HepG2 (cell line): ENCODE results near the gene IL4I1. TPM values are rescaled to one million over a fixed set of nuclear protein-coding genes. Genes with fewer than 3 reads are reported as not detected.

Experiments
- ARID3A ChIP-seq: IDR thresholded peaks from 2 replicates; pipeline ENCODE4 v1.6.1; 2012; ENCODE audit warnings: low read depth, low read length, improper control_type of control experiment
- HOXA5 ChIP-seq: sonication (generic); formaldehyde crosslinking; IDR thresholded peaks from 2 replicates; pipeline ENCODE4 v1.4.0; 2020; ENCODE audit warnings: missing genetic modification reagents
- KLF12 ChIP-seq: sonication (generic); formaldehyde crosslinking; IDR thresholded peaks from 2 replicates; pipeline ENCODE4 v1.4.0; 2020; ENCODE audit warnings: missing genetic modification reagents, borderline replicate concordance
- KLF15 ChIP-seq: sonication (generic); formaldehyde crosslinking; IDR thresholded peaks from 2 replicates; pipeline ENCODE4 v1.8.1; 2023; ENCODE audit warnings: borderline replicate concordance, mild to moderate bottlenecking, inconsistent platforms, missing genetic modification reagents, mixed read lengths
- MED1 ChIP-seq: sonication (generic); formaldehyde crosslinking; IDR thresholded peaks from 2 replicates; pipeline ENCODE4 v1.4.0; 2020; ENCODE audit warnings: missing genetic modification reagents
- MIER3 ChIP-seq: IDR thresholded peaks from 2 replicates; pipeline ENCODE4 v1.6.1; 2016; ENCODE audit warnings: missing compliant biosample characterization, borderline replicate concordance
- NFIB ChIP-seq: sonication (generic); formaldehyde crosslinking; IDR thresholded peaks from 2 replicates; pipeline ENCODE4 v1.9.0; 2021; ENCODE audit warnings: missing genetic modification reagents, mild to moderate bottlenecking, borderline replicate concordance
- NFYB ChIP-seq: sonication (generic); formaldehyde crosslinking; IDR thresholded peaks from 2 replicates; pipeline ENCODE4 v1.4.0; 2020; ENCODE audit warnings: missing genetic modification reagents
- PHB2 ChIP-seq: fragments of 450-650 bp; IDR thresholded peaks from 2 replicates; pipeline ENCODE4 v1.6.1; 2018; ENCODE audit not compliant: partially characterized antibody
- SYNCRIP ChIP-seq: fragments of 200-400 bp; formaldehyde crosslinking; IDR thresholded peaks from 2 replicates; pipeline ENCODE4 v1.6.1; 2018; ENCODE audit warnings: mild to moderate bottlenecking, low read depth, low read length; ENCODE audit not compliant: insufficient read depth
- TCF7 ChIP-seq: sonication (generic); IDR thresholded peaks from 2 replicates; pipeline ENCODE4 v1.6.1; 2016; ENCODE audit warnings: antibody characterized with exemption, low read depth
- TEAD3 ChIP-seq: optimal IDR thresholded peaks from 2 replicates; pipeline ENCODE3; 2016; ENCODE audit warnings: borderline replicate concordance
- ZFP91 ChIP-seq: sonication (generic); formaldehyde crosslinking; IDR thresholded peaks from 2 replicates; pipeline ENCODE4 v1.9.0; 2022; ENCODE audit warnings: missing genetic modification reagents, mild to moderate bottlenecking, borderline replicate concordance
- ZFX ChIP-seq: sonication (generic); formaldehyde crosslinking; IDR thresholded peaks from 2 replicates; pipeline ENCODE4 v1.4.0; 2020; ENCODE audit warnings: mild to moderate bottlenecking, low read depth, missing genetic modification reagents, moderate library complexity
- ZNF180 ChIP-seq: sonication (generic); formaldehyde crosslinking; IDR thresholded peaks from 2 replicates; pipeline ENCODE4 v1.4.0; 2020; ENCODE audit warnings: low read depth, missing genetic modification reagents, borderline replicate concordance
- ZNF33B ChIP-seq: sonication (generic); formaldehyde crosslinking; IDR thresholded peaks from 2 replicates; pipeline ENCODE4 v1.5.1; 2020; ENCODE audit warnings: mild to moderate bottlenecking, missing genetic modification reagents
- ZNF609 ChIP-seq: sonication (generic); formaldehyde crosslinking; IDR thresholded peaks from 2 replicates; pipeline ENCODE4 v1.4.0; 2020; ENCODE audit warnings: mild to moderate bottlenecking, missing genetic modification reagents, borderline replicate concordance
- ZNF772 ChIP-seq: sonication (generic); formaldehyde crosslinking; IDR thresholded peaks from 2 replicates; pipeline ENCODE4 v1.5.0; 2020; ENCODE audit warnings: mild to moderate bottlenecking, missing genetic modification reagents
- ZNF776 ChIP-seq: sonication (generic); formaldehyde crosslinking; IDR thresholded peaks from 2 replicates; pipeline ENCODE4 v1.4.0; 2020; ENCODE audit warnings: mild to moderate bottlenecking, missing genetic modification reagents
- ZNF878 ChIP-seq: sonication (generic); formaldehyde crosslinking; IDR thresholded peaks from 2 replicates; pipeline ENCODE4 v1.8.1; 2023; ENCODE audit warnings: mild to moderate bottlenecking, missing genetic modification reagents, moderate library complexity
- ZSCAN20 ChIP-seq: sonication (generic); formaldehyde crosslinking; IDR thresholded peaks from 2 replicates; pipeline ENCODE4 v1.4.0; 2020; ENCODE audit warnings: missing genetic modification reagents, mild to moderate bottlenecking, borderline replicate concordance
- polyA plus RNA-seq, 8 experiments: library from polyadenylated mRNA; depleted of rRNA in 3 of 8; stranded (reverse) in 7 of 8; unstranded in 1 of 8; fragments of >200 nt; fragmentation: Illumina TruSeq in 4 of 8; extraction: Trizol in 4 of 8; gene quantifications; 2 replicates each; pipeline versions ENCODE4 v1.2.1 to v1.2.3, GENCODE V29; 2011 to 2016; ENCODE audit warnings: low read depth in 4 of 8, missing spikeins in 1 of 8, mixed read lengths in 1 of 8; ENCODE audit not compliant: insufficient read depth in 1 of 8
- total RNA-seq, 5 experiments: library from RNA; depleted of rRNA; stranded (reverse); fragments of >200 nt; fragmentation: Illumina TruSeq; extraction: Trizol; gene quantifications; 2 replicates each; pipeline ENCODE4 v1.2.3, GENCODE V29; 2016; ENCODE audit warnings: low read depth in 1 of 5

IL4I1 gene
- total and polyA plus RNA-seq, 2 of the 13 experiments (the other 11 are each of a cell fraction or from before 2014, with no cell fraction given), result not detected

DNA sequence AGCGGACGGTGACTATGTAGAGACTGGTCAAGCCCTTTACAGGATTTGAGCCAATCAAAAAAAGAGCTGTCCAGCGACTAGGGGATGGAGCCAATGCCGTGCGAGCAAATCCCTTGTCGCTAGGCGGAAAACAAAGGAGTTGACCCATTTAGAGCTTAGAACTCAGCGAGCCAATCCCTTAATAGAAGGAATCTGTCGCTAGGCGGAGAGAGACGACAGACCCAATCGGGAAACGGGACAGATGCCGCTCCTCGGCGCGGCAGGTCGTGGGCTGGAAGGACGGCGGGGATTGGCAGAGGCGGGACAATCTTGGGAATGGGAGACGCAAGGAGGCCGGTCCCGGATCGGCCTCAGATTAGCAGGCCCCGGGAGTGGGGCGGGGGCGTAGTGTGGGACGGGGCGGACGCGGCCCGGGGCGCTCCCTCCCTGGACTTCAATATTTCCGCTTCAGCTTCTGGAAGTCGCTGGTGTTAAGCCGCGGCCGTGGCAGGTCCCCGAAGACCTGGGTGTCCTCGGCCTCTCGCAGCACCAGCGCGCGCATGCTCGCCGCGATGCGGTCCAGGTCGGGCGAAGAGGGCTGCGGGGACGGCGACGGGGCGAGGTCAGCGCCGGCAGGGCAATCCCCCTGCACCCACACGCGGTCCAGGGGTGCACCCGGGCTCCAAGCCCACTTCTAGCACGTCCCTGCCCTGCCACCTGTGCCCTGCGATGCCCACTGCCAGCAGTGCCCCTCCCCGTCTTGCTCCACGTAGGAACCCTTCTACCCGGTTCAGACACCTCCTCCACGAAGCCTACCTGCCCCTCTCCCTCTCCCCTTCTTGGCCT is 27.0 kb downstream of the IL4I1 start (continued):
- 0 out of 2 replicates have a peak, but pooled peaks have one; percentile 51 for TF ChIP-seq ZNF609 (CRISPR knock-in tag)
- peak; percentile 58; the same call in 1 of the 2 replicates for TF ChIP-seq MED1 (CRISPR knock-in tag)
- 0 out of 2 replicates have a peak, but pooled peaks have one; percentile 55 for TF ChIP-seq MIER3 (CRISPR knock-in tag)
- TF ChIP-seq NFIB (CRISPR knock-in tag), result no peak
- 0 out of 2 replicates have a peak, but pooled peaks have one; percentile 31 for TF ChIP-seq ZNF180
- 0 out of 2 replicates have a peak, but pooled peaks have one; percentile 73 for TF ChIP-seq HOXA5
- no peak; the same call in 1 of the 2 replicates for TF ChIP-seq ARID3A
- peak; percentile 93 for TF ChIP-seq NFYB (CRISPR knock-in tag)
- TF ChIP-seq ZFX, result peak; percentile 92
- TF ChIP-seq ZSCAN20 (CRISPR knock-in tag), result 0 out of 2 replicates have a peak, but pooled peaks have one; percentile 51
- no peak for TF ChIP-seq ZNF878 (CRISPR knock-in tag)
- TF ChIP-seq TEAD3 (CRISPR knock-in tag), result peak; percentile 60
- TF ChIP-seq SYNCRIP, result no peak
- peak; percentile 78; the same call in 1 of the 2 replicates for TF ChIP-seq ZNF776
- peak; percentile 38 for TF ChIP-seq ZNF772 (CRISPR knock-in tag)
- TF ChIP-seq KLF15 (CRISPR knock-in tag), result peak; percentile 65; the same call in 1 of the 2 replicates
- TF ChIP-seq TCF7, result 0 out of 2 replicates have a peak, but pooled peaks have one; percentile 17
- 0 out of 2 replicates have a peak, but pooled peaks have one; percentile 72 for TF ChIP-seq ZNF33B (CRISPR knock-in tag)
- no peak; the same call in 1 of the 2 replicates for TF ChIP-seq ZFP91 (CRISPR knock-in tag)
- no peak for TF ChIP-seq PHB2
- no peak for TF ChIP-seq KLF12 (CRISPR knock-in tag)
